Brain pericyte (primary cell): ENCODE measurements around the gene EXOC3L2.
A peak's percentile ranks its signal among the peaks of the same experiment; 100 is the strongest.

ENCODE experiments used
- DNase-seq: peaks from one replicate; pipeline ENCODE4 v3.0.0-alpha.2; 2012; ENCODE audit warnings: low read depth, low spot score

Gene EXOC3L2

DNA sequence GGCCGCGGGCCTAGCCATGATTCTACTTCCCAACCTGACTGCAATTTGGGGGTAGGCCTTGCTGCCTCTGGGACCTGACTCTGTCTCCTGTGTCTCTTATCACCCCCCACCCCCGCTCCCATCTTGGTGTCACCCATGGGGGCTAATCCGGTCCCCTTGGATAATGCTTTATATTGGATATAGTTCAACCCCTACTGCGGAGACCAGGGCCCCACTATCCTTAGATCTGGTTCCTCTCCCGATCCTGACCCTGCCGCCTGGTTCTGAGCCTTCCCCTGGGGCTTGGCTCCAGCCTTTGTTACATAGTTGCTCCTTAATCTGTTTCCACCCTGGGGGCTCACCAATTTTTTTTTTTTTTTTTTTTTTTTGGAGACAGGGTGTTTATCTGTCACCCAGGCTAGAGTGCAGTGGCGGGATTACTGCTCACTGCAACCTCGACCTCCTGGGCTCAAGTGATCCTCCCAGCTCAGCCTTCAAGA lies 65.3 kb downstream of the EXOC3L2 start:
- DNase-seq, result no peak

DNA sequence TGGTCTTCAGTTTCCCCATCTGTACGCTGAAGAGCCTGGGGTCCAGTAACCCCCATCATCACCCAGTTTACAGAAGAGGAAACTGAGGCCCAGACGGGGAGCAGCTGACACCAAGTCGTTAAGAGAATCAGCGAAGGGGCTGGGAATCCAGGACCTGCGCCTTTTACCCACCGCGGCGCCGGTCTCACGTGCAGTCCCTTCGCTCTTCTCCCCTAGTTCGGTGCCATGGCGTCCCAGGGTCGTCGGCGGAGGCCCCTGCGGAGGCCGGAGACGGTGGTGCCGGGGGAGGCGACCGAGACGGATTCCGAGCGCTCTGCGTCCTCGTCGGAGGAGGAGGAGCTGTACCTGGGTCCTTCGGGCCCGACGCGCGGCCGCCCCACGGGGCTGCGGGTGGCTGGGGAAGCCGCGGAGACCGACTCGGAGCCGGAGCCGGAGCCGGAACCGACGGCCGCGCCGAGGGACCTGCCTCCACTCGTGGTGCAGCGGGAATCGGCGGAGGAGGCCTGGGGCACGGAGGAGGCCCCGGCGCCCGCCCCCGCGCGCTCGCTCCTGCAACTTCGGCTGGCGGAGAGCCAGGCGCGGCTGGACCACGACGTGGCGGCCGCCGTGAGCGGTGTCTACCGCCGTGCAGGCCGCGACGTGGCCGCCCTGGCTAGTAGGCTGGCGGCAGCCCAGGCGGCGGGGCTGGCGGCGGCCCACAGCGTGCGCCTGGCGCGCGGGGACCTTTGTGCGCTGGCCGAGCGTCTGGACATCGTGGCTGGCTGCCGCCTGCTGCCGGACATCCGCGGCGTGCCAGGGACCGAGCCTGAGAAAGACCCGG lies 65.9 kb downstream of the EXOC3L2 start:
- DNase-seq, result no peak

DNA sequence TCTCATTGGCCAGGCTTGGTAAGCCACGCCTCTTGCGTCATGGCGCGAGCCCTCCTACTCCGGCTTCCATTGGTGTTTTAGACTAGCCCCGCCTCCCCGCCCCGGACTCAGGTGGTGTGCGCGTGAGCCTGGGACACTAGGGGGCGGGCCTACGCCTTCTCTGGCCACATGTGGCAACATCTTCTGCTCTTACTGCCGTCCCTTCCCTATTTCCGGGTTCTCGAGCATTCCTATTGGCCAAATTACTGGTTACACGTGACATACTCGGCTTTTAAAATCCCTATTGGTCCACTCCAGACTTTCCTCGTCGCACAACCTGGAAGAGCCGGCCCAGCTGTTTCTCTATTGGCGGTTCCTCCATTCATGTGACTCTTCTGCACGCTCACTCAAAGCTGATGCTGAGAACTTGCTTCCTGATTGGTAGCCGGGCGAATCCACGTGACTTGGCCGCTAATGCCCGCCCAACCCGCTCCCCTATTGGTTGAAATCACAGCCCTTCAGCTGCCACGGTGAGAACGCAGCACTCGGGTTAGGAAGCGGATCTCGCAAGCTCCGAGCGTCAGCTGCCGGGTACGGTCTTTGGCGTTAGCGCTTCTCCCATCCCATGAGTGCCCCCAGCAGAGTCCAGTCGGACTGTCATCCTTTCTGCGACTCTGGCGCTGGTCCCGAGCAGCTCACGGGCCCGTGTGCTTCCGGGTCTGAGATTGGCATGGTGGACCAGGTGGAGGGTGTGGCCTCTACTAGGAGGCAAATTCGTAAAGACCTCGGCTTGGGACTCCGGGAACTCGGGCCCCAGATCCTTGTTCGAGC lies 66.7 kb downstream of the EXOC3L2 start, which contains the start of gene BLOC1S3:
Gene BLOC1S3 (plus strand): TSS at position 523 of the 810 bp plus-strand sequence. CDS start 513 bp downstream, outside the sequence.
- peak; percentile 100 for DNase-seq

DNA sequence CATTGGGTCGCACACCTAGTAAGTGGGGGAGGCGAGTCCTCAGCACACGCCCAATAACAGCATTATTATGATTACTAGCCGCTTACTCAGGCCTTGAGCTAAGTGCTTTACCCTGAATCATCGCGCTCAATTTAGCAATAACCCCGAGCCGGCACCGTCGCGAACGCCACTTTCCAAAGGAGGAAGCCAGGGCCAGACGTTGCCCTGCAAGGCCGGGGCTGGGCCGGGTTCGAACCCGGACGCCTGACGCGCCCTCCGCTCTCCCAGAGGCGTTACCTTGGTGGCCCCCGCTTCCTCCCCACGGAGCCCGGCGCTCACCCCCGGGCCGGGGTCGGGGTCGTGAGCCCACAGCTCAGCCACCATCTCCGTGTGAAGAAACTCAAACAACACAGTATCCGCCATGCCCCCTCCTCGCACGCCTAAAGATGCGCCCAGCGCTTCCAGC lies 67.4 kb downstream of the EXOC3L2 start, which contains the start of gene TRAPPC6A:
Gene TRAPPC6A (minus strand): TSS at position 421 of the 445 bp plus-strand sequence. CDS start 19 bp downstream, at position 402.
- no peak for DNase-seq

DNA sequence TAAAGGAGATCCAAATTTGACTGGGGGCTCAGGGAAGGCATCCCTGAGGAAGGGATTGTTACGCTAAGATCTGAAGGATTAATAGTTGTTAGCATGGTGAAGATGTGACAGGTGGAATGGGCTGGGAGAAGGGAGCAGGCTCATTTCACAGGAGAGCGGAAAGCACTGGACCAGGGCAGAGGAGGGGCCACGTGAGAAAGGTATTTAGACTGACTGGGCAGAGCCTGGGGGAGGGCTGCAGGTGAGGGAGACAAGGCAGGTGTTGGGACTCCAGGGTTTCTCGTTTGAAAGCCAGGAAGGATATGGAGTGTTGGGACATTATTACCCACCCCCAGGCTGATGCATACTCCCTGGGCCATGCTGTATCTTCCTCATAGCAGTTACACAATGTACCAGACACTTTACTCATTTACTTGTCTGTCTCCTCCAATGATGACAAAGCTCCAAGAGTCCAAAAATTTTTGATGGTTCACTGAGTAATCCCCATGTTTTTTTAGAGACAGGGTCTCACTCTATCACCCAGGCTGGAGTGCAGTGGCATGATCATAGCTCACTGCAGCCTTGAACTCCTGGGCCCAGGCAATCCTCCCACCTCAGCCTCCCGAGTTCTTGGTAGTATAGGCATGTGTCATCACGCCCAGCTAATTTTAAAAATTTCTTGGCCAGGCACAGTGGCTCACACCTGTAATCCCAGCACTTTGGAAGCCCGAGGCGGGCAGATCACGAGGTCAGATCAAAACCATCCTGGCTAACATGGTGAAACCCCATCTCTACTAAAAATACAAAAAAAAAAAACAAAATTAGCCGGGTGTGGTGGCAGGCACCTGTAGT lies 69.5 kb downstream of the EXOC3L2 start:
- DNase-seq, result no peak

DNA sequence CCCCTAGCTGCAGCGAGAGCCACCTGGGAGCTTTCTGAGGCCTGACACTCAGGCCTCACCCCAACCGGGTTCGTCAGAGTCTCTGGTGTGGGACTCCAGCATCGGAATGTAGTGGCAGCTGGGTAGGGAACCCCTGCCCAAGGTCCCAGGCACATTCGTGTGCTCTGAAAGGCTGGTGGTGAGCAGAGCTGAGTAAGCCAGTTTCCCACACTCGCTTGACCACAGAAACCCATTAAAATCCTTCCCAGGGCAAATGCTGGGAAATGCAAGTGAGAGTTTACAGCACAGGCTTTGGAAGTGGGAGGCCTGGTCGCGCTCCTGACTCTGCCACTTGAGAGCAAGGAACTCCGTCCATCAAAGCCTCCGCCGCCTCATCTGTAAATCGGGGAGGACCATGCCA lies 71.4 kb downstream of the EXOC3L2 start:
- no peak for DNase-seq

DNA sequence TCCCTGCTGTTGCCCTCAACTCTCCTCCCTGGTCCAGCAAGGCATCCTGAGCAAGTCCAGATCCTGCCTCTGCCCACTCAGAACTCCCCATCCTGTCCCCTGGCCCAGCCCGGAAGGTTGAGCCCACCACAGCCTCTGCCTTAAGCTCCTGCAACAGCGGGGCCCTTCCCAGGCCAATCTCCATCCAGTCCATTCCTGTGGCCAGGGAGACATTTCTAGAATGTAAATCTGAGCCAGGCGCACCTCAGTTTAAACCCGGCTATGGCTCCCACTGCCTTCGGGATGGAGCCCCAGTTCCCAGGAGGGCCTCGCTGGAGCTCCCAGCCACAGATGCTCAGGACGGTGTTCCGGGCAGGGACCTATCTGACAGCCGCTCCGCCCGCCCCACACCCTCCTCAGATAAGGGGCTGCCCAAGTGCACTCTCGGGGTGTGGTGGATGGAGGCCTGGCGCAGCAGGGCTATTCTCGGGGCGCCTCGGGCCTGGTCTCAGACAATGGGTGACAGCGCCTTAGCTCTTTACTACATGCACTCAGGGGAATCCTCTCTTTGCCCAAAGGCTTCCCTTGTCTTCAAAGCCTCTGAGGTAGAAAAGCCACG lies 72.5 kb downstream of the EXOC3L2 start:
- no peak for DNase-seq

DNA sequence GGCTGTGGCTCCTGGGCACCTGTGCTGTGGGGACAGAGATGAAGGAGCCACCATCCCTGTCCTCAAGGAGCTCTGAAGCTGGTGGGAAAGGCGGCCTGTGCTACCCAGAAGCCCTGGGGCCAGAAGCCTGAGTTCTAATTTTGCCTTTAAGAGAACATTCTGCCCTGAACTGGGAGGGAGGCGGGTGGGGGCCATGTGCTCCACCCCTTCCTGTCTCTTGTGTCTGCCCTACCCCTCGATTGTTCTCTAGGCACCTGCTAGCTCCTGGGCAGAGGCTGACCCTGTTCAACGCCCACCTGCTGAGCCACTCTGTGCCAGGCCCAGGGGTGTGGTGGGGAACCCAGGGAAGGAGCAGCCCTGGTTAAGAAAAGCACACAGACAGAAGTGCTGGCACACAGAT lies 73.0 kb downstream of the EXOC3L2 start:
- no peak for DNase-seq

DNA sequence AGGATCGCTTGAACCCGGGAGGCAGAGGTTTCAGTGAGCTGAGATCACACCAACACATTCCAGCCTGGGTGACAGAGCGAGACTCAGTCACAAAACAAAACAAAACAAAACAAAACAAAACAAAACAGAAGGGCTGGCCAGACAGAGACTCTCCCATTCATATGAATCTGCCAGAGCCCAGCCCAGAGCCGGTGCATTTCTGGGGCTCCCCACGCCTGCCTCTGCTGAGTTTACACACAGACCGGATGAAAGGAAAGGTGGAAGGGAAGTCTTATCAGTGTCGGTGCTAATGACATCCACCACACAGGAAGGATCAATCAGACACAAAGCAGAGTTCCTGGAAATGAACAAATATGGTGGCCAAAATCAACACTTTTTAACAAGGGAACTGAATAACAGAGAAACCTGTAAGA lies 74.0 kb downstream of the EXOC3L2 start:
- DNase-seq, result no peak

DNA sequence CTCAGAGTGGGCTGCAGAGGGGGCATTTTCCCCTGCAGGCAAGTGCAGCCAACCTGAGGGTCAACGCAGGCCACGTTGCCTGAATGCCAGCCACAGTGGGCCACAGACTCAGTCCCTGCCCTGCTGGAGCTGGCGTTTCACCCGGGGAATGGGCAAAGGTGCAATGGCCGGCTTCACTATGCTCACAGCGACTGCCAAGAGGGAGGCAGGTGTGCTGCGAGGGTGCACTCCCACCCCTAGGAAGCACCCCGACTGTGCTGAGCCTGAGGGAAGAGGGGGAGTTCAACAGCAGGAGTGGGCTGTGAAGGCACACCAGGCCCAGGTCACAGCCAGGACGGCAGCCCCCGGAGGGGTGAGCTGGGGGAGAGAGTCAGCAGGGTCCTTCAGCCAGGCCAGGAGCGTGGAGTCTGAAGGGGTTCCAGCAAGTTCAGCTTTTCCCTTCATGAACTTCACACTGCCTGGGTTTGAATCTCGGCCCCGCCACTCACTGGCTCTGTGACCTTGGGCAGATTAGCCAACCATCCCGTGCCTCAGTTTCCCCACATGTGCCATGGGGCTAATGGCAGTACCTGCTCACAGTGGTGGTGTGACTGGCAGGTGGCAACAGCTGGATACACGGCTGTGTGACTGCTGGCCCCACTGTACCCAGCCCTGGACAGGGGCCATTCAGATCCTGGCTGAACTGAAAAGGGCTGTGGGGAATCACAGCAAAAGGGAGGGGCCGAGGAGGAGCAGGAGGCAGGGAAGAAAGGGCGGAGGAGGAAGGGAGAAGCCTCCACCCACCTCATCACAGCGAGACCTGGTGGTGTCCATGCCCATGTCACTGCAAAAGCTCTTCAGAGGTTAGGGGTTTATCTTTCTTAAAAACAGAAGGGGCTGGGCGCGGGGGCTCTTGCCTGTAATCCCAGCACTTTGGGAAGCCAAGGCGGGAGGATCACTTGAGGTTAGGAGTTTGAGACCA lies 74.8 kb downstream of the EXOC3L2 start:
- DNase-seq, result no peak

DNA sequence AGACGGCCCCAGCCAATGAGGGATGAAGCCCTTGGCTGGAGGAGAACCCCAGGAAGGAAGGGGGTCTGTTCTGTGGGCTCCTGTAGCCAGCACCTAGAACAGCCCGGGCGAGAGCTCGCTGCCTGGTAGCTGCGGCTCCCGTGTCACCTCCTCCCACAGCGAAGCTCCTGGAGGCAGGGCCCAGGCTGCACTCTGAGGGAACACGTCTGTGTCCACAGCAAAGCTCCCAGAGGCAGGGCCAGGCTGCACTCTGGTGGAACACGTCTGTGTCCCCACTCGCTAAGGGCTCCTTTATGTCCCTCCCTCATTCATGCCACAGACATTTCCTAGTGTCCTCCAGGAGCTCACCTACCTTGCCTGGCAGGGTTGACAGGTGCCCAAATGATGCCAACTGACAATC lies 75.6 kb downstream of the EXOC3L2 start:
- no peak for DNase-seq

DNA sequence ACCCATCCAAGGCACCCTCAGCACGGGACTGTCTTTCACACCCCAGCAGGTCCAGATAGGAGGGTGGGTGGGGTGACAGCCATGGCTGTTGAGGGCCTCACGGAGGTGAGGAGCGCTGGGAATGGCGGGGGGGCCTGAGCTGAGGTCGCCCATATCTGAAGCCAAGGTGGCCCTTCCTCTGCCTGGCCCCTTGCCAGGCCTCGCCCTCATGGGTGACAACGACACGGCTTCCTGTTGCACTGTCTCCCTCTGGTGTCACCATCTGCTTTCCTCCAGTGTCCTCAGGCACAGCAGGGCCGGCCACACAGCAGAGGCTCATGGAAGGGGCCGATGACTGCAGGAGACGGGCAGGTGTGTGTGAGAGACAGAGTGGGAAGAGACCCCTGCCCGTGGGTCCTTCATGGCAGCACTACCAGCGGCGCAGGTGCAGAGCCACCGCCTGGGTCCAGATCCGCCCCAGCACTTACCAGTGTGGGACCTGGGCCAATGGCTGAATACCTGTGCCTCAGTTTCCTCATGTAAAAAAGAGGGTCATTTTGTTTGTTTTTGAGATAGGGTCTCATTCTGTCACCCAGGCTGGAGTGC lies 76.3 kb downstream of the EXOC3L2 start:
- no peak for DNase-seq

DNA sequence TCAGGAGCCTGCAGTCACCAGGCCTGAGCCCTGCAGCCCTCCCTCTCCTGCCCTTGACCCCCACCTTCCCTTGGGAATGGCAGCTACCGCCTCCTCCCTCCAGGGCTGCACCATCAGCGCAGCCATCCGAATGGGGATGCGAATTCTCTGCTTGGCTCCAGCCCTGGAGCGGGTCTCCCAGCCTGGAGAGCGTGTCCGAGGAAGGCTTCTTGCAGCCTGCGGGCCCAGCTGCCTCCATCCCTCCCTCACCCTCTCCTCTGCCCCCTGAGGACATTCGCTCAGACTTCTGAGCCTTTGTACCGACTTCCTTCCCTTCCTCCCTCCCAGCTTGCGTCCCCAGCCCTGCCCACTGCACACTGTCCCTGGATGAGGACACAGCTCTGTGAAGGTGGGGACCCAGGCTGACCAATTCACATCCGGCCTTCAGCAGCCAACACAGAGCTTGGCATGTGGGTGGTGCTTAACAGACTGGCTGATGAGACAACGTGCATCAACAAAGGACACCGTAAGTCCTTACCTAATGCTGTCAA lies 78.4 kb downstream of the EXOC3L2 start:
- no peak for DNase-seq

DNA sequence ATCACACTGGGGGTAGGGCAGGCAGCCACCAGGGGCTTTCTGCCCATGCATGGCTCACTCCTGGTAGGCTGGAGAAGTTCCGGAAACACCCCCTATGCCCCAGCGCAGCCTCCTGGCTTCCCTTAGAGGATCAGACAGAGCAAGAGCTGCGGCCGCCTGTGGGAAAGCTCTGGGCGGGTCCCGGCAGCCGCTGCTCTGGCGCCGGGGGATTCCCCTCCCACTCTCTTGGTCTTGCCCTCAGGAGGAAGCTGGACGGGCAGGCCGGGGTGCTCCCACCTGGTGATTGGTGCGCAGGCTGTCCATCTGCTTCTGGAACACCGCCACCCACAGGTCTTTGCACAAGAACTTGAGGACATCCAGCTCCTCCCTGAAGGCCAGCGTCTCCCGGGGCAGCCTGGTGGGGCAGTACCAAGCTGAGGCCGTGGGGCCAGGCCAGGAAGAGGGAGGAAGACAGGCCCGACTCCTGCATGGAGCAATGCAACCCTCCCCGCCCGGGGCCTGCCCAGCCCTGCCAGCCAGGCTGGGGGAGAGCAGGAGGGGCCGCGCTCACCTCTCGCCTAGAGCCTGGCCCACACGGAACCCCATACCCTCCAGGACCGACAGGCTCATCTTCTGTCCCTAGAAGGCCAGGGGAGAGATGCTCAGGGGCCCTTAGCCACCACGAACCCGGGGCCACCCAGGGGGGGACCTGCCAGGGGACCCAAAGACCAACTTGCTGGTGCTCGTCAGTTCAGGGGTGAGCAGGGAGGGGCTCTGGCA lies 80.5 kb downstream of the EXOC3L2 start:
- DNase-seq, result no peak

DNA sequence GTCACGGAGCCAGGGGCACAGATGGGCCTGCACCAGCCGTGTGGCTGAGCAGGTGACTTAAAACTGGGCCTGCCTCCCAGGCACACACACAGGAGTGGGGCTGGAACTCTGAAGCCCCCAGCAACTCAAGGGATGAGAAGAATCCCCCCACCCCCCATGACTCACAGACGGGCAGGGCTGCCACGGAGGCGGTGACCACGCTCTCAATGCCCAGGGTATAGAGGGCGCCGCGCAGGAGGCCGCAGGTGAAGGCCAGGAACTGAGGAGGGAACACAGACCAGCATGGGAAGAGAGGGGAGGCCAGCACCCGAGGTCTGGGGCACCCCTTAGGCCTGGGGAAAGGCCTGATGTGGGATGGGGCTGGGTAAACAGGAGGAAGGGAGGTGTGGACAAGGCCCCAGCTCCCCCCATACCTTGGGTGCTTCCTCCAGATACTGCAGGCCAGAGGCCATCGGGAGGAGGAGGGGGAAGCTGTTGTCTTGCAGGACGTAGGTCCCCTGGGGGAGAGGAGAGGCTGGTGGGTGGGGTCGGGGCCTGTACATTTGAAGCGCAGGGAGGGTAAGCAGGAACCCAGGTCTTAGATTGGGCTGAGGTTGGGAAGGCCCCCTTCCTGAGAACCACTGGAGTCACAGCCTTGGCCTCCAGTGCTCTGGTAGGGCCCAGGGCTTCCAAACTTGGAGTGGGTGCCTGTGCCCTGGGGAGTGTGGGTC lies 81.3 kb downstream of the EXOC3L2 start:
- no peak for DNase-seq

DNA sequence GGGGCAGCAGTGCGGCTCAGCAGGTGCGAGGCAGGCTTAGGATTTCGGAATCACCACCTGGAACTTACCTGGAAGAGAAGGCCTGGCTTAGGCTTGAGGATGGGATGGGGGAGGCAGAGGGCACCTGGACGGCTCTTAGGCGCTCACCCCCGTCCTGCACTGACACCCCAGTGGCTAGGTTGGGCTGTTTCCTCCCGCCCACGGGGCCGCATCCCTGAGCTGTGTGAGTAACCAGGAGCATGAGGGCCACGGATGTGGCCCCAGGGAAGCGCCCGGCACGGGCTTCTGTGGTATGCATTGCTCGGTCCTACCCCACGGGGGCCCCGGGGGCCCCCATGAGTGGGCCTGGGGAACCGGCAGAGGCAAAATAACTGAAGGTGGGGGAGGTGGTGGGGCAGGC lies 82.1 kb downstream of the EXOC3L2 start:
- DNase-seq, result no peak

DNA sequence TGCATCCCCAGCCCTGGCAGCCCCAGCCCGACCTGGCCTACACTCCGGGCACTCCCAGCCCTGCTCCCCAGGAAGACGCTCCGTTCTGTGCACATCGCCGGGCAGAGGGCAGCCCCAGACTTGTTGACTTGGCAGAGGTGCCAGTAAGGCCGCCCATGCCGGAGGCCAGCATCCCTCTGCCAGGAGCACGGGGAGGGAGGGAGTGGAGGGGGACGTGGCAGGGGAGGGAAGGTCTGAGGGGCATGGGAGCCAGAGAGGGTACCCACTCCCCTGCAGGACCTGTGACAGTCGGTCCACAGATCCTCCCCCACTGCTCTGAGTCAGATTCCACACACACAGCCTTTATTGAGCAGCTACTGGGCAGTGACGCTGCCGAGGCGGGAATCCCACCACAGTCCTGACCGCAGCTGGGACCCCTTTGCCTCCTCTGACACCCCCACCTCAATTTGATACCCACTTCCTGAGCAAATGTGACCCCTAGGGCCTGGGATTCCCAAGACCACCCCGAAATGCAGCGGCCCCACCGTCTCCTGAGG lies 82.5 kb downstream of the EXOC3L2 start:
- no peak for DNase-seq
